Liver (tissue), 9 donors: ENCODE measurements around the gene DNTTIP2. TPM values are rescaled to one million over a fixed set of nuclear protein-coding genes. Genes with fewer than 3 reads are reported as not detected.

Experiments
- DNase-seq: peaks from one replicate; pipeline ENCODE4 v3.0.0-alpha.2; 2017; ENCODE audit warnings: low spot score
- H3K27ac ChIP-seq, 2 donors: one replicate each; pipeline ENCODE4 v1.7.0; 2013; ENCODE audit warnings: inconsistent platforms in 2 of 2, low read length in 2 of 2, control low read depth in 1 of 2, low read depth in 1 of 2, mild to moderate bottlenecking in 1 of 2
- H3K27me3 ChIP-seq, 4 donors: one replicate each; pipeline versions ENCODE4 v1.6.1 to v1.7.0; 2013; ENCODE audit warnings: low read length in 3 of 4, inconsistent platforms in 1 of 4, mild to moderate bottlenecking in 1 of 4, moderate library complexity in 1 of 4; ENCODE audit not compliant: control insufficient read depth in 4 of 4, insufficient read depth in 4 of 4
- H3K36me3 ChIP-seq, 4 donors: one replicate each; pipeline versions ENCODE4 v1.6.1 to v1.7.0; 2013; ENCODE audit warnings: low read length in 3 of 4, mild to moderate bottlenecking in 3 of 4, low read depth in 1 of 4, moderate library complexity in 1 of 4; ENCODE audit not compliant: control insufficient read depth in 4 of 4, insufficient read depth in 3 of 4
- H3K4me1 ChIP-seq, 4 donors: one replicate each; pipeline versions ENCODE4 v1.6.1 to v1.7.0; 2013; ENCODE audit warnings: low read length in 3 of 4, mild to moderate bottlenecking in 3 of 4, moderate library complexity in 1 of 4; ENCODE audit not compliant: control insufficient read depth in 4 of 4, insufficient read depth in 4 of 4
- H3K4me3 ChIP-seq, 3 donors: one replicate each; pipeline versions ENCODE4 v1.6.1 to v1.7.0; 2013; ENCODE audit warnings: low read length in 3 of 3, control low read depth in 1 of 3, low read depth in 1 of 3, mild to moderate bottlenecking in 1 of 3
- H3K9ac ChIP-seq, 2 donors: one replicate each; pipeline ENCODE4 v1.7.0; 2013; ENCODE audit warnings: low read length in 2 of 2, mild to moderate bottlenecking in 2 of 2, moderate library complexity in 2 of 2, control low read depth in 1 of 2, low read depth in 1 of 2
- H3K9me3 ChIP-seq, 4 donors: one replicate each; pipeline versions ENCODE4 v1.6.1 to v1.7.0; 2013; ENCODE audit warnings: low read length in 3 of 4; ENCODE audit not compliant: control insufficient read depth in 4 of 4
- ATF3 ChIP-seq: IDR thresholded peaks from 2 replicates; pipeline ENCODE4 v1.6.1; 2016; ENCODE audit warnings: antibody characterized with exemption
- CTCF ChIP-seq: fragments of 150-350 bp; IDR thresholded peaks from 2 replicates; pipeline ENCODE4 v1.5.1; 2017; ENCODE audit warnings: improper control_type of control experiment, low read depth, low read length; ENCODE audit not compliant: missing input control
- EGR1 ChIP-seq, 2 donors: IDR thresholded peaks; 2 replicates each; pipeline ENCODE4 v1.6.1; 2016 to 2018; ENCODE audit warnings: antibody characterized with exemption in 2 of 2, low read depth in 2 of 2
- FOXA2 ChIP-seq: IDR thresholded peaks from 2 replicates; pipeline ENCODE4 v1.6.1; 2016; ENCODE audit warnings: antibody characterized with exemption
- GABPA ChIP-seq, 2 donors: IDR thresholded peaks in 1 of 2; conservative IDR thresholded peaks in 1 of 2; 2 replicates each; pipeline ENCODE4 v1.6.1; 2016; ENCODE audit warnings: antibody characterized with exemption in 2 of 2, mild to moderate bottlenecking in 1 of 2, moderate library complexity in 1 of 2
- HNF4A ChIP-seq, 2 donors: conservative IDR thresholded peaks; 2 replicates each; pipeline ENCODE4 v1.6.1; 2016; ENCODE audit warnings: antibody characterized with exemption in 2 of 2, mild to moderate bottlenecking in 2 of 2
- JUND ChIP-seq, 2 donors: IDR thresholded peaks; 2 replicates each; pipeline ENCODE4 v1.6.1; 2016; ENCODE audit warnings: antibody characterized with exemption in 2 of 2
- MAX ChIP-seq: IDR thresholded peaks from 2 replicates; pipeline ENCODE4 v1.6.1; 2016; ENCODE audit warnings: antibody characterized with exemption
- NR2F2 ChIP-seq: IDR thresholded peaks from 2 replicates; pipeline ENCODE4 v1.6.1; 2016; ENCODE audit warnings: antibody characterized with exemption
- RAD21 ChIP-seq, 2 donors: IDR thresholded peaks; 2 replicates each; pipeline ENCODE4 v1.6.1; 2016; ENCODE audit warnings: antibody characterized with exemption in 2 of 2, mild to moderate bottlenecking in 2 of 2
- RXRA ChIP-seq, 2 donors: IDR thresholded peaks; 2 replicates each; pipeline ENCODE4 v1.6.1; 2017 to 2018; ENCODE audit warnings: antibody characterized with exemption in 2 of 2, mild to moderate bottlenecking in 1 of 2
- TAF1 ChIP-seq: conservative IDR thresholded peaks from 2 replicates; pipeline ENCODE4 v1.6.1; 2016; ENCODE audit warnings: antibody characterized with exemption, mild to moderate bottlenecking
- YY1 ChIP-seq: IDR thresholded peaks from 2 replicates; pipeline ENCODE4 v1.6.1; 2016; ENCODE audit warnings: antibody characterized with exemption, mild to moderate bottlenecking
- WGBS: extraction: QIAGEN DNeasy Blood & Tissue Kit; methylation state at CpG from one replicate; pipeline ENCODE4 v1.1.7; 2013; 5-methylcytosine and 5-hydroxymethylcytosine counted together
- polyA plus RNA-seq, 2 donors: library from polyadenylated mRNA; stranded (reverse) in 1 of 2; unstranded in 1 of 2; fragments of 200-250 nt in 1 of 2; fragments of >200 nt in 1 of 2; fragmentation: Nextera tagmentation in 1 of 2; extraction: Ambion mirVana in 1 of 2; gene quantifications; one replicate each; pipeline versions ENCODE4 v1.2.1 to v1.2.3, GENCODE V29; 2013 to 2015
- total RNA-seq, 2 donors: library from RNA; depleted of rRNA; stranded (reverse); fragments of >200 nt; gene quantifications; one replicate each; pipeline ENCODE4 v1.2.3, GENCODE V29; 2014
- TF ChIP-seq, protein P1 (sequence below): IDR thresholded peaks from 2 replicates; pipeline ENCODE4 v1.6.1; 2016; ENCODE audit warnings: antibody characterized with exemption
- TF ChIP-seq, protein P2 (sequence below): IDR thresholded peaks from 2 replicates; pipeline ENCODE4 v1.6.1; 2016; ENCODE audit warnings: antibody characterized with exemption, mild to moderate bottlenecking
- donor health status: healthy.
- donor health status: healthy.
- donor health status: healthy.
- donor health status: healthy.
- donor health status: healthy.

DNTTIP2 gene
- total and polyA plus RNA-seq, 4 donors: 10.9 to 19.7 (median 13.4) TPM

DNA sequence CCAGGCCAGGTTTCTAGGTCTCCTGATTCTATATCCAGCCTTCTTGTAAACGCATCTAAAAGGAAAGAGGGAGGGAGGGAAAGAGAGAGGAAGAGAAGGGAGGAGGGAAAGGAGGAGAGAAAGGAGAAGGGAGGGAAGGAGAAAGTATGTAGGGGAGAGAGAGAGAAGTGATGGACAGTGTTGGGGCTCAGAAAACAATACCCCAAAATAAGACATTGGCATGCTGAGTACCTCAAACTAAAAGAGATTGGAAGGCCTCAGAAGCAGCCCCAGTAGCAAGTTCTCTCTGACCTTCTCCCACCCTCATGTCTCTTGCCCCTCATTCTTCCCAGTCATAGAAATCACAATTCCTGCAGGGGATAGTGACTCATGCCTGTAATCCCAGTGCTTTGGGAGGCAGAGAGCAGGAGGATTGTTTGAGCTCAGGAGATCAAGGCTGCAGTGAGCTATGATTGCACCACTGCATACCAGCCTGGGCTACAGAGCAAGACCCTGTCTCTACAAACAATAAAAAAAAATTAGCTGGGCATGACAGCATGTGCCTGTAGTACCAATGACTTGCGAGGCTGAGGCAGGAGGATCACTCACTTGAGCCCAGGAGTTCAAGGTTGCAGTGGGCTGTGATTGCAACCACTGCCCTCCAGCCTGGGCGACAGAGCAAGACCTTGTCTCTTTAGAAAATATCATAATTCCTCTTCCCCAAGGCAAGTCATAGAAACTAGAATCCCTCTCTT is 51.2 kb downstream of the DNTTIP2 start:
- no peak overlapping the region for H3K9ac ChIP-seq
- WGBS: 89% methylated on average over 3 of the region's 3 CpGs
- TF ChIP-seq YY1 (no peak), RXRA (IDR thresholded peaks at IDR 0.05) (no peak), MAX (no peak), ATF3 (no peak), EGR1 (IDR thresholded peaks at IDR 0.05; ENCODE audit: low read depth in 2 of 2) (no peak), RAD21 (IDR thresholded peaks at IDR 0.05) (no peak)
- TF ChIP-seq, protein P1, sequence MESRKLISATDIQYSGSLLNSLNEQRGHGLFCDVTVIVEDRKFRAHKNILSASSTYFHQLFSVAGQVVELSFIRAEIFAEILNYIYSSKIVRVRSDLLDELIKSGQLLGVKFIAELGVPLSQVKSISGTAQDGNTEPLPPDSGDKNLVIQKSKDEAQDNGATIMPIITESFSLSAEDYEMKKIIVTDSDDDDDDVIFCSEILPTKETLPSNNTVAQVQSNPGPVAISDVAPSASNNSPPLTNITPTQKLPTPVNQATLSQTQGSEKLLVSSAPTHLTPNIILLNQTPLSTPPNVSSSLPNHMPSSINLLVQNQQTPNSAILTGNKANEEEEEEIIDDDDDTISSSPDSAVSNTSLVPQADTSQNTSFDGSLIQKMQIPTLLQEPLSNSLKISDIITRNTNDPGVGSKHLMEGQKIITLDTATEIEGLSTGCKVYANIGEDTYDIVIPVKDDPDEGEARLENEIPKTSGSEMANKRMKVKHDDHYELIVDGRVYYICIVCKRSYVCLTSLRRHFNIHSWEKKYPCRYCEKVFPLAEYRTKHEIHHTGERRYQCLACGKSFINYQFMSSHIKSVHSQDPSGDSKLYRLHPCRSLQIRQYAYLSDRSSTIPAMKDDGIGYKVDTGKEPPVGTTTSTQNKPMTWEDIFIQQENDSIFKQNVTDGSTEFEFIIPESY: no peak

GRCh38 chr1:93827128-93827527 is 51.9 kb downstream of the DNTTIP2 start:
- no peak overlapping the region for H3K27ac ChIP-seq
- no peaks in the 10 kb centered on the region for H3K4me1 ChIP-seq
- H3K27me3 ChIP-seq: no peaks in the 10 kb centered on the region
- no peaks in the 10 kb centered on the region for H3K9me3 ChIP-seq
- H3K4me3 ChIP-seq: no peak overlapping the region
- no peak overlapping the region for H3K9ac ChIP-seq
- DNase-seq: no peak
- WGBS: 88% methylated on average over 1 of the region's 1 CpG
- TF ChIP-seq YY1 (no peak), HNF4A (conservative IDR thresholded peaks at IDR 0.05) (no peak), TAF1 (no peak), JUND (IDR thresholded peaks at IDR 0.05) (no peak), CTCF (no peak), NR2F2 (no peak), RAD21 (IDR thresholded peaks at IDR 0.05) (no peak), FOXA2 (no peak), ATF3 (no peak), GABPA (IDR thresholded peaks at IDR 0.05 in 1 of 2, conservative IDR thresholded peaks at IDR 0.05 in 1 of 2) (no peak)
- TF ChIP-seq, protein P2, sequence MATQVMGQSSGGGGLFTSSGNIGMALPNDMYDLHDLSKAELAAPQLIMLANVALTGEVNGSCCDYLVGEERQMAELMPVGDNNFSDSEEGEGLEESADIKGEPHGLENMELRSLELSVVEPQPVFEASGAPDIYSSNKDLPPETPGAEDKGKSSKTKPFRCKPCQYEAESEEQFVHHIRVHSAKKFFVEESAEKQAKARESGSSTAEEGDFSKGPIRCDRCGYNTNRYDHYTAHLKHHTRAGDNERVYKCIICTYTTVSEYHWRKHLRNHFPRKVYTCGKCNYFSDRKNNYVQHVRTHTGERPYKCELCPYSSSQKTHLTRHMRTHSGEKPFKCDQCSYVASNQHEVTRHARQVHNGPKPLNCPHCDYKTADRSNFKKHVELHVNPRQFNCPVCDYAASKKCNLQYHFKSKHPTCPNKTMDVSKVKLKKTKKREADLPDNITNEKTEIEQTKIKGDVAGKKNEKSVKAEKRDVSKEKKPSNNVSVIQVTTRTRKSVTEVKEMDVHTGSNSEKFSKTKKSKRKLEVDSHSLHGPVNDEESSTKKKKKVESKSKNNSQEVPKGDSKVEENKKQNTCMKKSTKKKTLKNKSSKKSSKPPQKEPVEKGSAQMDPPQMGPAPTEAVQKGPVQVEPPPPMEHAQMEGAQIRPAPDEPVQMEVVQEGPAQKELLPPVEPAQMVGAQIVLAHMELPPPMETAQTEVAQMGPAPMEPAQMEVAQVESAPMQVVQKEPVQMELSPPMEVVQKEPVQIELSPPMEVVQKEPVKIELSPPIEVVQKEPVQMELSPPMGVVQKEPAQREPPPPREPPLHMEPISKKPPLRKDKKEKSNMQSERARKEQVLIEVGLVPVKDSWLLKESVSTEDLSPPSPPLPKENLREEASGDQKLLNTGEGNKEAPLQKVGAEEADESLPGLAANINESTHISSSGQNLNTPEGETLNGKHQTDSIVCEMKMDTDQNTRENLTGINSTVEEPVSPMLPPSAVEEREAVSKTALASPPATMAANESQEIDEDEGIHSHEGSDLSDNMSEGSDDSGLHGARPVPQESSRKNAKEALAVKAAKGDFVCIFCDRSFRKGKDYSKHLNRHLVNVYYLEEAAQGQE: no peak
- TF ChIP-seq, protein P1: no peak
- no peaks in the 10 kb centered on the region for H3K36me3 ChIP-seq

More for the DNA sequence above, 51.2 kb downstream of the DNTTIP2 start:
- Histone ChIP-seq H3K27me3 (no peaks in the 10 kb centered on the region), H3K9me3 (no peaks in the 10 kb centered on the region), H3K4me1 (no peaks in the 10 kb centered on the region), H3K27ac (no peak overlapping the region), H3K36me3 (no peaks in the 10 kb centered on the region), H3K4me3 (no peak overlapping the region)
- no peak for DNase-seq
